GM12874 (cell line): ENCODE results near the gene IL6R.

Experiments
- TF ChIP-seq, protein P1 (sequence below): IDR thresholded peaks from 2 replicates; pipeline ENCODE4 v1.5.1; 2011; ENCODE audit warnings: low read depth, mild to moderate bottlenecking, control low read depth, low read length, moderate library complexity; ENCODE audit not compliant: insufficient read depth

The IL6R gene

DNA sequence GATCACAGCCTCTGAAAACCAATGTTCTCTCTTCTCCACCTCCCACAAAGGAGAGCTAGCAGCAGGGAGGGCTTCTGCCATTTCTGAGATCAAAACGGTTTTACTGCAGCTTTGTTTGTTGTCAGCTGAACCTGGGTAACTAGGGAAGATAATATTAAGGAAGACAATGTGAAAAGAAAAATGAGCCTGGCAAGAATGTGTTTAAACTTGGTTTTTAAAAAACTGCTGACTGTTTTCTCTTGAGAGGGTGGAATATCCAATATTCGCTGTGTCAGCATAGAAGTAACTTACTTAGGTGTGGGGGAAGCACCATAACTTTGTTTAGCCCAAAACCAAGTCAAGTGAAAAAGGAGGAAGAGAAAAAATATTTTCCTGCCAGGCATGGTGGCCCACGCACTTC lies 61.1 kb downstream of the IL6R start:
- TF ChIP-seq, protein P1, sequence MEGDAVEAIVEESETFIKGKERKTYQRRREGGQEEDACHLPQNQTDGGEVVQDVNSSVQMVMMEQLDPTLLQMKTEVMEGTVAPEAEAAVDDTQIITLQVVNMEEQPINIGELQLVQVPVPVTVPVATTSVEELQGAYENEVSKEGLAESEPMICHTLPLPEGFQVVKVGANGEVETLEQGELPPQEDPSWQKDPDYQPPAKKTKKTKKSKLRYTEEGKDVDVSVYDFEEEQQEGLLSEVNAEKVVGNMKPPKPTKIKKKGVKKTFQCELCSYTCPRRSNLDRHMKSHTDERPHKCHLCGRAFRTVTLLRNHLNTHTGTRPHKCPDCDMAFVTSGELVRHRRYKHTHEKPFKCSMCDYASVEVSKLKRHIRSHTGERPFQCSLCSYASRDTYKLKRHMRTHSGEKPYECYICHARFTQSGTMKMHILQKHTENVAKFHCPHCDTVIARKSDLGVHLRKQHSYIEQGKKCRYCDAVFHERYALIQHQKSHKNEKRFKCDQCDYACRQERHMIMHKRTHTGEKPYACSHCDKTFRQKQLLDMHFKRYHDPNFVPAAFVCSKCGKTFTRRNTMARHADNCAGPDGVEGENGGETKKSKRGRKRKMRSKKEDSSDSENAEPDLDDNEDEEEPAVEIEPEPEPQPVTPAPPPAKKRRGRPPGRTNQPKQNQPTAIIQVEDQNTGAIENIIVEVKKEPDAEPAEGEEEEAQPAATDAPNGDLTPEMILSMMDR, result no peak

DNA sequence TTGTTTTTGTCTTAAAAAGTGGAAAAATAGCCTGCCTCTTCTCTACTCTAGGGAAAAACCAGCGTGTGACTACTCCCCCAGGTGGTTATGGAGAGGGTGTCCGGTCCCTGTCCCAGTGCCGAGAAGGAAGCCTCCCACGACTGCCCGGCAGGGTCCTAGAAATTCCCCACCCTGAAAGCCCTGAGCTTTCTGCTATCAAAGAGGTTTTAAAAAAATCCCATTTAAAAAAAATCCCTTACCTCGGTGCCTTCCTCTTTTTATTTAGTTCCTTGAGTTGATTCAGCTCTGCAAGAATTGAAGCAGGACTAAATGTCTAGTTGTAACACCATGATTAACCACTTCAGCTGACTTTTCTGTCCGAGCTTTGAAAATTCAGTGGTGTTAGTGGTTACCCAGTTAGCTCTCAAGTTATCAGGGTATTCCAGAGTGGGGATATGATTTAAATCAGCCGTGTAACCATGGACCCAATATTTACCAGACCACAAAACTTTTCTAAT lies 61.8 kb downstream of the IL6R start:
- TF ChIP-seq, protein P1, result peak; percentile 29; the same call in 1 of the 2 replicates

DNA sequence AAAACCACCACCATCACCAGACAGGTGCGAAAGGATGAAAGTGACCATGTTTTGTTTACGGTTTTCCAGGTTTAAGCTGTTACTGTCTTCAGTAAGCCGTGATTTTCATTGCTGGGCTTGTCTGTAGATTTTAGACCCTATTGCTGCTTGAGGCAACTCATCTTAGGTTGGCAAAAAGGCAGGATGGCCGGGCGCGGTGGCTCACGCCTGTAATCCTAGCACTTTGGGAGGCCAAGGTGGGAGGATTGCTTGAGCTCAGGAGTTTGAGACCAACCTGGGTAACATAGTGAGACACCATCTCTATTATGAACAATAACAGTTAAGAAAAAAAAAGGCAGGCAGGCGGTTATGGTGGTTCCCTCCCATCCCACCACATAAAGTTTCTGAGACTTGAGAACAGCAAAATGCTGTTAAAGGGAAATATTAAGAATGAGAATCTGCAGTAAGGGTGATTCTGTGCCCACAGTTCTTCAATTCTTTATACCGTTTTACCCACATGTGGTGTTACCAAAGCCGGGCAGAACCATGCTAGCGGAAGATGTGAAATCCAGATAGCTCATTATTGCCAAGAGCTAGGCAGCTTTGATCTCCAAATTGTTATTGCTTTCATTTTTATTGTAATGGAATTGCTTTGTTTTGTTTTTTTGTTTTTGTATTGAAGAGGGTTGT lies 62.4 kb downstream of the IL6R start:
- TF ChIP-seq, protein P1, result no peak

DNA sequence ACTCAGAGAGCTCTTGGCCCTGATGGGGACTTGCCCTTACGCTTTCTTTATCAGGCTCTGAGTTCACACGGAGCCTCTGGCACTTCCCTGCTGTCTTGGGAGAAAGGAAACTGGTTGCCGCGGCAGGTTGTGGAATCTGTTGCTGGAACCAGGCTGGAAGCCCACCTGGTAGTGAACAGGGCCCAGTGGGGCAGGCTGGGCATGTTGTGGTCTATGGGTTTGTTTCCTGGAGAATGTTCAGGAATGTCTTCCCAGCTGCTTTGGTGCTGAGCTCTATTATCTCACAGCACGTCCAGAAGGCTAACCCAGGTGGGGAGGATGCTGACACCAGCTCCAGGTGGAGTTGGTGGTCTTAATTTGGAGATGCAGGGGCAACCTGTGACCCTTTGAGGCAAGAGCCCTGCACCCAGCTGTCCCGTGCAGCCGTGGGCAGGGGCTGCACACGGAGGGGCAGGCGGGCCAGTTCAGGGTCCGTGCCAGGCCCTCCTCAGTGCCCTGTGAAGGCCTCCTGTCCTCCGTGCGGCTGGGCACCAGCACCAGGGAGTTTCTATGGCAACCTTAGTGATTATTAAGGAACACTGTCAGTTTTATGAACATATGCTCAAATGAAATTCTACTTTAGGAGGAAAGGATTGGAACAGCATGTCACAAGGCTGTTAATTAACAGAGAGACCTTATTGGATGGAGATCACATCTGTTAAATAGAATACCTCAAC lies 63.5 kb downstream of the IL6R start:
- TF ChIP-seq, protein P1, result no peak

DNA sequence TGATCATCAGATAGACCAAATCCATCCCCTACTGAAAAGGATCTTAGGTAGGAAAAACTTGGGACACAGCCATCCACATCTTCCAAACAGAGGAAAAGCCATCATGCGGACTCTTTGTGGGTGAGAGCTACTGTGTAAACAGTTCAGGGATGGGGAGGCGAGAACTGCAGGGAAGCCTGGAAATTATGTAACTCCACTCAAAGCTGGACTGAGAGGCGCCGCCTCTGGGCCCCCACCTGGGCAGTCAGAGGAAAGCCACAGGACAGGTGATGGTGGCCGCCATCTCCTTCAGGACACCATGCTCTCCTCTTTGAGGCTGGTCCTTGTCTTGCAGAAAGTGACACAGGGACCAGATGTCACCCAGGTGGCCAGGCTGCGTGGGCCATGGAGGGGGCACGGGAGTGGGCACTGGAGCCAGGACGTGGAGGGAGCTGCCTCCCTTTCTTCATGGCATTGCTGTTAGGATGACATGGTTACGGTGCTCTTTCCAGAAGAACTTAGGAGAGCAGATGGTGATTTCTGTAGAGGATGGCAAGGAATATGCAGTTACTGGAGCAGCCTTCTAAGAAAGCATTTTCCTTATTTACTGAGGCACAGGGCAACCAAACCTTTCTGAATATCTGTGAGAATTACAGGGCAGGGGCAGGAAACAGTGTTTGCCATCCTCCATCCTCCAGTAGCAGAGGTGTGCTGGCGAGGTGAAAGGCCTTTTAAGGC lies 64.9 kb downstream of the IL6R start:
- TF ChIP-seq, protein P1, result no peak

DNA sequence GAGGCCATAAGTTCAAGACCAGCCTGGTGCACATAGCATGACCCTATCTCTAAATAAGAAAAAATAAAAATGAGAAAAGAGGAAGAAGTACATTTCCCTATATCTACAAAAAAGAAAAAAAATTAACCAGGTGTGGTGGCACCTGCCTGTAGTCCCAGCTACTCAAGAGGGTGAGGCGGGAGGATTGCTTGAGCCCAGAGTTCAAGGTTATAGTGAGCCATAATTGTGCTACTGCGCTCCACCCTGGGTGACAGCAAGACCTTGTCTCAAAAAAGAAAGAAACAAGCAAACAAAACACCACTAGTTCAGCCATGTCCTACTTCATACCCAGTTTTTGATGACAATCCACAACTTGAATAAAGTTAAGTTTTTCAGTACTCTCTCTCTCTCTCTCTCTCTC lies 66.2 kb downstream of the IL6R start:
- TF ChIP-seq, protein P1, result no peak

DNA sequence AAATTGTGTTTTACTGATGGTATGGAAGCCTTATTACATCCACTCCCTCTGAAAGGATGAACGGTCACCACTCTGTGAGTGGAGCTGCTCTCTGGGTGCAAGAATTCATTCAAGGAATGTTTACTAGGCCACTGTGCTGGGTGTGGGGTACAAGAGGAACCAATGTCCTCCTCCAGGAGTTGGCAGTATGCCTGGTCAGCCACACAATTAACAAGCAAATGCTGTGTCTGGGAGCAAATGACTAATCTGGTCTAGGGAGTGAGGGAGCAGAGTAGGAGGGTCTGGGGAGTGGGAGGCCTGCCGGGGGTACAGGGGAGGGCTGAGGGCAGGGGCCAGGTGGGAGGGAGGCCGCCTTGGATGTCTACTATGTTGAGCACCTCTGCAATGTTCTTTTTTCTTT lies 69.7 kb downstream of the IL6R start:
- TF ChIP-seq, protein P1, result no peak
